Colon (tissue), 2 donors: ENCODE measurements around the gene SLC12A7.

Experiments
- FAIRE-seq: peaks from 2 replicates; lab custom pipeline; 2012; peaks lifted over from hg19 to GRCh38; lab: Jason Lieb, UNC
- donor health status: control.
- donor health status: control.

Gene SLC12A7

GRCh38 chr5:1077491-1078020 is 34.3 kb downstream of the SLC12A7 start:
- FAIRE-seq = no peak

- no peak for FAIRE-seq
Measured at GRCh38 chr5:1077026-1077425, 34.8 kb downstream of the SLC12A7 start.

- FAIRE-seq = no peak
Measured at GRCh38 chr5:1076406-1076805, 35.5 kb downstream of the SLC12A7 start.

- FAIRE-seq = no peak
Measured at GRCh38 chr5:1075931-1076330, 35.9 kb downstream of the SLC12A7 start.

GRCh38 chr5:1075555-1075881 is 36.3 kb downstream of the SLC12A7 start:
- FAIRE-seq = no peak

- FAIRE-seq = no peak
Measured at GRCh38 chr5:1074816-1075554, 36.9 kb downstream of the SLC12A7 start.

GRCh38 chr5:1074226-1074625 is 37.6 kb downstream of the SLC12A7 start:
- no peak for FAIRE-seq

- FAIRE-seq = no peak
Measured at GRCh38 chr5:1073239-1074102, 38.4 kb downstream of the SLC12A7 start.

GRCh38 chr5:1069720-1070088 is 42.2 kb downstream of the SLC12A7 start:
- no peak for FAIRE-seq

GRCh38 chr5:1068895-1069719 is 42.8 kb downstream of the SLC12A7 start:
- no peak for FAIRE-seq

GRCh38 chr5:1068204-1068894 is 43.5 kb downstream of the SLC12A7 start:
- FAIRE-seq = no peak

GRCh38 chr5:1067141-1068121 is 44.4 kb downstream of the SLC12A7 start:
- FAIRE-seq = no peak

- no peak for FAIRE-seq
Measured at GRCh38 chr5:1066676-1067075, 45.2 kb downstream of the SLC12A7 start.

GRCh38 chr5:1065891-1066650 is 45.8 kb downstream of the SLC12A7 start:
- FAIRE-seq = no peak

GRCh38 chr5:1065143-1065750 is 46.6 kb downstream of the SLC12A7 start:
- no peak for FAIRE-seq

GRCh38 chr5:1064383-1065142 is 47.3 kb downstream of the SLC12A7 start:
- FAIRE-seq = no peak

- FAIRE-seq = no peak
Measured at GRCh38 chr5:1063661-1064382, 48.0 kb downstream of the SLC12A7 start.
